HepG2 (cell line): Measurements from ENCODE around the gene UBL7. TPM values are rescaled to one million over a fixed set of nuclear protein-coding genes. Genes with fewer than 3 reads are reported as not detected.

Experiments
- FOXA1 ChIP-seq, 2 experiments: fragments of 450-650 bp in 1 of 2; sonication (generic) in 1 of 2; formaldehyde crosslinking in 1 of 2; IDR thresholded peaks; 2 replicates each; pipeline versions ENCODE4 v1.4.0 to v1.6.1; 2016 to 2020; ENCODE audit warnings: missing genetic modification reagents in 1 of 2
- HMGA1 ChIP-seq: sonication (generic); formaldehyde crosslinking; conservative IDR thresholded peaks from 2 replicates; pipeline ENCODE4 v1.4.0; 2020; ENCODE audit warnings: missing genetic modification reagents
- HOXD1 ChIP-seq: sonication (generic); formaldehyde crosslinking; IDR thresholded peaks from 2 replicates; pipeline ENCODE4 v1.5.0; 2020; ENCODE audit warnings: missing genetic modification reagents
- IRF2 ChIP-seq: IDR thresholded peaks from 2 replicates; pipeline ENCODE4 v1.6.1; 2018; ENCODE audit warnings: missing genetic modification reagents, missing compliant biosample characterization
- JUN ChIP-seq: sonication (generic); formaldehyde crosslinking; IDR thresholded peaks from 2 replicates; pipeline ENCODE4 v1.4.0; 2020; ENCODE audit warnings: mild to moderate bottlenecking, missing genetic modification reagents
- KDM4B ChIP-seq: sonication (generic); formaldehyde crosslinking; IDR thresholded peaks from 2 replicates; pipeline ENCODE4 v1.4.0; 2020; ENCODE audit warnings: missing genetic modification reagents
- KDM5A ChIP-seq: fragments of 200-600 bp; sonication (generic); IDR thresholded peaks from 2 replicates; pipeline ENCODE4 v1.7.0; 2018; ENCODE audit warnings: antibody characterized with exemption, mild to moderate bottlenecking, low read length, borderline replicate concordance
- MEIS1 ChIP-seq: sonication (generic); formaldehyde crosslinking; IDR thresholded peaks from 2 replicates; pipeline ENCODE4 v1.9.0; 2021; ENCODE audit warnings: mild to moderate bottlenecking, missing genetic modification reagents, moderate library complexity, borderline replicate concordance
- PHF21A ChIP-seq: sonication (generic); formaldehyde crosslinking; IDR thresholded peaks from 2 replicates; pipeline ENCODE4 v1.5.0; 2020; ENCODE audit warnings: mild to moderate bottlenecking, missing genetic modification reagents
- POLR2A ChIP-seq, 2 experiments: IDR thresholded peaks; 2 replicates each; pipeline ENCODE4 v1.6.1; 2011; ENCODE audit warnings: low read depth in 2 of 2, low read length in 2 of 2, mild to moderate bottlenecking in 1 of 2, moderate library complexity in 1 of 2; ENCODE audit not compliant: insufficient read depth in 1 of 2
- PPARG ChIP-seq: conservative IDR thresholded peaks from 2 replicates; pipeline ENCODE4 v1.6.1; 2016; ENCODE audit warnings: missing biosample characterization, missing genetic modification reagents
- PRDM4 ChIP-seq: sonication (generic); formaldehyde crosslinking; IDR thresholded peaks from 2 replicates; pipeline ENCODE4 v1.9.0; 2021; ENCODE audit warnings: missing genetic modification reagents, borderline replicate concordance
- RBM39 ChIP-seq: fragments of 200-400 bp; formaldehyde crosslinking; IDR thresholded peaks from one replicate; pipeline ENCODE4 v1.6.1; 2018; ENCODE audit warnings: antibody characterized with exemption, mild to moderate bottlenecking, low read depth, low read length; ENCODE audit not compliant: poor library complexity, severe bottlenecking
- SALL1 ChIP-seq: sonication (generic); formaldehyde crosslinking; IDR thresholded peaks from 2 replicates; pipeline ENCODE4 v1.8.0; 2022; ENCODE audit warnings: mild to moderate bottlenecking, missing genetic modification reagents
- SMAD9 ChIP-seq: sonication (generic); formaldehyde crosslinking; IDR thresholded peaks from 2 replicates; pipeline ENCODE4 v1.5.1; 2020; ENCODE audit warnings: mild to moderate bottlenecking, missing genetic modification reagents
- SMC3 ChIP-seq: IDR thresholded peaks from 2 replicates; pipeline ENCODE4 v1.6.1; 2011; ENCODE audit warnings: low read length, improper control_type of control experiment
- ZBTB10 ChIP-seq: sonication (generic); formaldehyde crosslinking; IDR thresholded peaks from 2 replicates; pipeline ENCODE4 v1.4.0; 2020; ENCODE audit warnings: missing genetic modification reagents, borderline replicate concordance
- ZBTB42 ChIP-seq: sonication (generic); formaldehyde crosslinking; IDR thresholded peaks from 2 replicates; pipeline ENCODE4 v1.5.0; 2020; ENCODE audit warnings: mild to moderate bottlenecking, missing genetic modification reagents
- ZBTB7B ChIP-seq: sonication (generic); formaldehyde crosslinking; IDR thresholded peaks from 2 replicates; pipeline ENCODE4 v1.4.0; 2020; ENCODE audit warnings: missing genetic modification reagents
- ZMYM4 ChIP-seq: sonication (generic); formaldehyde crosslinking; IDR thresholded peaks from 2 replicates; pipeline ENCODE4 v1.8.1; 2023; ENCODE audit warnings: mild to moderate bottlenecking, missing genetic modification reagents
- ZNF143 ChIP-seq: sonication (generic); formaldehyde crosslinking; IDR thresholded peaks from 2 replicates; pipeline ENCODE4 v1.4.0; 2020; ENCODE audit warnings: missing genetic modification reagents
- ZNF282 ChIP-seq: fragments of 450-650 bp; IDR thresholded peaks from 2 replicates; pipeline ENCODE4 v1.6.1; 2018; ENCODE audit not compliant: partially characterized antibody
- ZNF292 ChIP-seq: sonication (generic); formaldehyde crosslinking; IDR thresholded peaks from 2 replicates; pipeline ENCODE4 v1.8.1; 2022; ENCODE audit warnings: mild to moderate bottlenecking, low read depth, missing genetic modification reagents, borderline replicate concordance
- ZNF367 ChIP-seq: sonication (generic); formaldehyde crosslinking; IDR thresholded peaks from 2 replicates; pipeline ENCODE4 v1.4.0; 2020; ENCODE audit warnings: missing genetic modification reagents, borderline replicate concordance
- ZNF460 ChIP-seq: sonication (generic); formaldehyde crosslinking; IDR thresholded peaks from 2 replicates; pipeline ENCODE4 v1.5.1; 2020; ENCODE audit warnings: missing genetic modification reagents, mild to moderate bottlenecking, borderline replicate concordance
- ZNF468 ChIP-seq: sonication (generic); formaldehyde crosslinking; IDR thresholded peaks from 2 replicates; pipeline ENCODE4 v1.8.0; 2022; ENCODE audit warnings: mild to moderate bottlenecking, moderate library complexity, missing genetic modification reagents
- ZNF558 ChIP-seq: sonication (generic); formaldehyde crosslinking; IDR thresholded peaks from 2 replicates; pipeline ENCODE4 v1.9.0; 2022; ENCODE audit warnings: mild to moderate bottlenecking, missing genetic modification reagents, borderline replicate concordance
- ZNF614 ChIP-seq: IDR thresholded peaks from 2 replicates; pipeline ENCODE4 v1.6.1; 2018; ENCODE audit warnings: missing biosample characterization, missing genetic modification reagents, inconsistent platforms, borderline replicate concordance
- ZNF678 ChIP-seq: sonication (generic); formaldehyde crosslinking; IDR thresholded peaks from 2 replicates; pipeline ENCODE4 v1.4.0; 2020; ENCODE audit warnings: mild to moderate bottlenecking, missing genetic modification reagents
- polyA plus RNA-seq, 8 experiments: library from polyadenylated mRNA; depleted of rRNA in 3 of 8; stranded (reverse) in 7 of 8; unstranded in 1 of 8; fragments of >200 nt; fragmentation: Illumina TruSeq in 4 of 8; extraction: Trizol in 4 of 8; gene quantifications; 2 replicates each; pipeline versions ENCODE4 v1.2.1 to v1.2.3, GENCODE V29; 2011 to 2016; ENCODE audit warnings: low read depth in 4 of 8, missing spikeins in 1 of 8, mixed read lengths in 1 of 8; ENCODE audit not compliant: insufficient read depth in 1 of 8
- total RNA-seq, 5 experiments: library from RNA; depleted of rRNA; stranded (reverse); fragments of >200 nt; fragmentation: Illumina TruSeq; extraction: Trizol; gene quantifications; 2 replicates each; pipeline ENCODE4 v1.2.3, GENCODE V29; 2016; ENCODE audit warnings: low read depth in 1 of 5

UBL7 gene
- total and polyA plus RNA-seq, 2 of the 13 experiments (the other 11 are each of a cell fraction or from before 2014, with no cell fraction given), result 55.0 to 63.5 TPM

GRCh38 chr15:74442063-74442462 is 18.9 kb downstream of the UBL7 start (continued):
- no peak for TF ChIP-seq ZNF468 (CRISPR knock-in tag)
- 0 out of 2 replicates have a peak, but pooled peaks have one; percentile 33 for TF ChIP-seq IRF2 (CRISPR knock-in tag)
- TF ChIP-seq HOXD1 (CRISPR knock-in tag), result no peak
- TF ChIP-seq ZBTB7B (CRISPR knock-in tag), result peak; percentile 58; the same call in 1 of the 2 replicates
- no peak for TF ChIP-seq RBM39
- no peak for TF ChIP-seq ZBTB42 (CRISPR knock-in tag)
- 0 out of 2 replicates have a peak, but pooled peaks have one; percentile 20 for TF ChIP-seq ZNF292 (CRISPR knock-in tag)
- no peak for TF ChIP-seq ZNF143 (CRISPR knock-in tag)
- TF ChIP-seq HMGA1 (CRISPR knock-in tag), result no peak
- TF ChIP-seq JUN, result no peak
- TF ChIP-seq FOXA1 (IDR thresholded peaks at IDR 0.05), result peak; percentile 64; the same call in 1 of the 2 replicates
- TF ChIP-seq FOXA1 (CRISPR knock-in tag; IDR thresholded peaks at IDR 0.05), result peak; percentile 97
- TF ChIP-seq PPARG (CRISPR knock-in tag), result no peak; the same call in 1 of the 2 replicates
- no peak for TF ChIP-seq ZBTB10 (CRISPR knock-in tag)
- TF ChIP-seq POLR2A (IDR thresholded peaks at IDR 0.05; ENCODE audit: insufficient read depth in 1 of 2, low read depth in 2 of 2, low read length in 2 of 2), result peak; percentile 77 to 90; a peak in 3 of 4 replicates
- no peak; the same call in 1 of the 2 replicates for TF ChIP-seq SMAD9
- TF ChIP-seq ZNF282, result no peak
- no peak for TF ChIP-seq ZNF614 (CRISPR knock-in tag)
- TF ChIP-seq PRDM4 (CRISPR knock-in tag), result no peak
- TF ChIP-seq KDM5A, result no peak
- no peak for TF ChIP-seq ZNF678 (CRISPR knock-in tag)
- TF ChIP-seq SMC3, result no peak; the same call in 1 of the 2 replicates
- no peak for TF ChIP-seq ZNF460 (CRISPR knock-in tag)
- peak; percentile 43; the same call in 1 of the 2 replicates for TF ChIP-seq MEIS1 (CRISPR knock-in tag)
- peak; percentile 63; the same call in 1 of the 2 replicates for TF ChIP-seq KDM4B (CRISPR knock-in tag)
- TF ChIP-seq SALL1 (CRISPR knock-in tag), result peak; percentile 83
- TF ChIP-seq ZNF558 (CRISPR knock-in tag), result no peak
- TF ChIP-seq ZMYM4, result 0 out of 2 replicates have a peak, but pooled peaks have one; percentile 13
- TF ChIP-seq ZNF367 (CRISPR knock-in tag), result no peak
- peak; percentile 41; the same call in 1 of the 2 replicates for TF ChIP-seq PHF21A
